ENCODE results near the gene TSPAN31. TPM values are rescaled to one million over a fixed set of nuclear protein-coding genes. Genes with fewer than 3 reads are reported as not detected.

TSPAN31 gene
- total and polyA plus RNA-seq, 2 of the 8 experiments (the other 6 are each of a cell fraction or from before 2014, with no cell fraction given) = 15.8 to 31.4 TPM

DNA sequence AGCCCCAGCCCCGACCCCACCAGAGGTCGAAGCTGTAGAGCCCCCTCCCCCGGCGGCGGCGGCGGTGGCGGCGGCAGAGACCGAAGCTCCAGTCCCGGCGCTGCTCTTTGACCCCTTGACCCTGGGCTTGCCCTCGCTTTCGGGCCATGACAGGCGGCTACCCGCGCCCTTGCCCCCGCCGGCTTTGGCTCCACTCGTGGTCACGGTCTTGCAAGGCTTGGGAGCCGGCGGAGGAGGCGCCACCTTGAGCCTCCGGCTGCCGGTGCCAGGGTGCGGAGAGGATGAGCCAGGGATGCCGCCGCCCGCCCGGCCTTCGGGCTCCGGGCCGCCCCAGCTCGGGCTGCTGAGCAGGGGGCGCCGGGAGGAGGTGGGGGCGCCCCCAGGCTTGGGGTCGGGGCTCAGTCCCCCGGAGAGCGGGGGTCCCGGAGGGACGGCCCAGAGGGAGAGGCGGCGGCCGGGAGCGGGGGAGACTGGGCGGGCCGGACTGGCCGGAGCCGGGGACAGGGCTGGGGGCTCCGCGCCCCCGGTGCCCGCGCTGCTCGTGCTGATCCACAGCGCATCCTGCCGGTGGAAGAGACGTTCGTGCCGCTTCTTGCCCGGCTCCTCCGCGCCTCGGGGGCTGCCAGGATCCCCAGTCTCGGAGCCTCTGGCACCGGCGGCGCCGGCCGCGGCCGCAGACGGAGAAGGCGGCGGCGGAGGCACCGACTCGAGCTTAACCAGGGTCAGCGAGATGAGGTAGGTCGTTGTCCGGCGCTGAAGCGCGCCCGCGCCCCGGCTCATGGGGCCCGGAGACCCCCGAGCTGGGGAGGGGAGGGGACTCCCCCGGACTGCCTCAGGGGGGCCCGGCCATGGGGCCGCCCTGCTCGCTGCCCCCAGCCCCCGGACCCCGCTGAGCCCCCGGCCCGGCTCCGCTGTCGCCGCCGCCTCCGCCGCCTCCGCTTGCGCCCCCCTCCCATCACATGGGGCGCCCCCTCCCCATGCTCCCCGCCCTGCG lies 7.1 kb upstream of the TSPAN31 start (continued):
- no peak for TF ChIP-seq HDAC6 (IDR thresholded peaks at IDR 0.05; ENCODE audit: low read depth, low read length)
- no peak for TF ChIP-seq SAP30 (IDR thresholded peaks at IDR 0.05; ENCODE audit: insufficient read depth, insufficient replicate concordance, low read length)
- TF ChIP-seq RAD21 (IDR thresholded peaks at IDR 0.05 in 1 of 2, conservative IDR thresholded peaks at IDR 0.05 in 1 of 2; ENCODE audit: low read depth in 2 of 2, low read length in 2 of 2) = peak; percentile 17 to 33; a peak in 2 of 4 replicates
- no peak for TF ChIP-seq SIN3A (conservative IDR thresholded peaks at IDR 0.05 in 1 of 2, IDR thresholded peaks at IDR 0.05 in 1 of 2; ENCODE audit: low read depth in 1 of 2, low read length in 2 of 2)
- no peak for TF ChIP-seq YY1 (IDR thresholded peaks at IDR 0.05; ENCODE audit: low read depth, low read length)

Data from H1 (cell line).